Measurements from ENCODE around the gene RHOBTB3. TPM values are rescaled to one million over a fixed set of nuclear protein-coding genes. Genes with fewer than 3 reads are reported as not detected.

RHOBTB3 gene
- total and polyA plus RNA-seq, 4 donors = 12.9 to 150 (median 30.6) TPM

DNA sequence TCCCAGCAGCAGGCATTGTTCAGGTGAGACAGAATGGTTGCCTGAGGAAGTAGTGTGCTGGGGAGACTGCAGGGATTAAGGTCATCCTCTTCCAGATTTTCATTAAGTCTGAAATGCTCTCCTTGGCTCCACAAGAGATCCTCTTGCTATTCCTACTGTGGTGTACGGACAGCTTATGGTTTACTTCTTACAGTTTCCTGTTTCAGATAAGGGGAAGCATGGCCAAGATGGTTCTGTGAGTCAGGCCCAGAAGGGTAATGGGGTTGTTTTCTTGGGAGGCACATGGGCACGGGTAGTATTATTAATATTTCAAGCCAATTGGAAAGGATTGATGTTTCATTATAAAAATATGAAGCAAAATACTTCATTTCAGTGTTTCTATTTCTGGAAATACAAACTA is 48.5 kb downstream of the RHOBTB3 start:
- Histone ChIP-seq H3K27ac (ENCODE audit: low read depth in 1 of 2, low read length in 1 of 2) (peak overlapping the region in 1 of 2 donors; percentile 15), H3K9ac (ENCODE audit: insufficient read depth in 1 of 2, low read length in 2 of 2) (no peak overlapping the region), H3K4me1 (ENCODE audit: control insufficient read depth in 5 of 5, insufficient read depth in 5 of 5, low read length in 5 of 5) (peaks cover 0 to 12% (median 0%) of the 10 kb centered on the region in 5 donors), H3K27me3 (ENCODE audit: control insufficient read depth in 3 of 3, insufficient read depth in 3 of 3, low read length in 2 of 3) (no peaks in the 10 kb centered on the region), H3K4me3 (no peak overlapping the region), H3K36me3 (ENCODE audit: control insufficient read depth in 4 of 4, insufficient read depth in 4 of 4, low read length in 4 of 4) (peaks cover 0 to 12% (median 3%) of the 10 kb centered on the region in 4 donors), H3K9me3 (ENCODE audit: control insufficient read depth in 4 of 4, insufficient read depth in 3 of 4, low read length in 3 of 4) (no peaks in the 10 kb centered on the region)
- 16 to 36% methylated on average over 2 of the region's 2 CpGs for WGBS, 2 donors
- DNase-seq = no peak
- ATAC-seq (ENCODE audit: insufficient read depth, low FRiP score) = peak; percentile 17
- TF ChIP-seq, protein P1, sequence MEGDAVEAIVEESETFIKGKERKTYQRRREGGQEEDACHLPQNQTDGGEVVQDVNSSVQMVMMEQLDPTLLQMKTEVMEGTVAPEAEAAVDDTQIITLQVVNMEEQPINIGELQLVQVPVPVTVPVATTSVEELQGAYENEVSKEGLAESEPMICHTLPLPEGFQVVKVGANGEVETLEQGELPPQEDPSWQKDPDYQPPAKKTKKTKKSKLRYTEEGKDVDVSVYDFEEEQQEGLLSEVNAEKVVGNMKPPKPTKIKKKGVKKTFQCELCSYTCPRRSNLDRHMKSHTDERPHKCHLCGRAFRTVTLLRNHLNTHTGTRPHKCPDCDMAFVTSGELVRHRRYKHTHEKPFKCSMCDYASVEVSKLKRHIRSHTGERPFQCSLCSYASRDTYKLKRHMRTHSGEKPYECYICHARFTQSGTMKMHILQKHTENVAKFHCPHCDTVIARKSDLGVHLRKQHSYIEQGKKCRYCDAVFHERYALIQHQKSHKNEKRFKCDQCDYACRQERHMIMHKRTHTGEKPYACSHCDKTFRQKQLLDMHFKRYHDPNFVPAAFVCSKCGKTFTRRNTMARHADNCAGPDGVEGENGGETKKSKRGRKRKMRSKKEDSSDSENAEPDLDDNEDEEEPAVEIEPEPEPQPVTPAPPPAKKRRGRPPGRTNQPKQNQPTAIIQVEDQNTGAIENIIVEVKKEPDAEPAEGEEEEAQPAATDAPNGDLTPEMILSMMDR (IDR thresholded peaks at IDR 0.05; ENCODE audit: control extremely low read depth, extremely low read depth) = no peak

DNA sequence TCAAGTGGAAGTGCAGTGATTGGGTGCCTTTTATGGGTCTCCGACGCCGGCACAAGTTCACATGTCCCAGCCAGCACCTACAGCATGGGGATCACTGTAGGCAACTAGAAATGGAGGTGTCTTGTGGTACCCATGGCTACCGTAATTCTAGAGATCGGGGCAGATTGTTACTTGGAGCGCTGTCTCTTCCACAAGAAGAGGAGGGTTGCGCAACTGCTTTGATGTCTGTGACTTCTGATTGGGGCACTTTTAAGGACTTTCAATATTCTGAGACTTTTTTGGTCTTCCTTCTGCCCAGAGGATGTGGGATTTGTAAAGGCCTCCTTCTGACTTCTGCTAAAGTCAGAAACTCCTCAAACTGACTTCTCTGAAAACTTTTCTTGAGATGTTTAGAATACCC is 49.5 kb downstream of the RHOBTB3 start:
- peaks cover 0 to 17% (median 5%) of the 10 kb centered on the region in 4 donors for H3K36me3 ChIP-seq (ENCODE audit: control insufficient read depth in 4 of 4, insufficient read depth in 4 of 4, low read length in 4 of 4)
- H3K4me3 ChIP-seq = no peak overlapping the region
- ATAC-seq (ENCODE audit: insufficient read depth, low FRiP score) = no peak
- H3K27ac ChIP-seq (ENCODE audit: low read depth in 1 of 2, low read length in 1 of 2) = peak overlapping the region in 1 of 2 donors; percentile 2
- H3K9ac ChIP-seq (ENCODE audit: insufficient read depth in 1 of 2, low read length in 2 of 2) = no peak overlapping the region
- H3K9me3 ChIP-seq (ENCODE audit: control insufficient read depth in 4 of 4, insufficient read depth in 3 of 4, low read length in 3 of 4) = no peaks in the 10 kb centered on the region
- DNase-seq = peak in 1 of 3 donors; percentile 42
- WGBS, 2 donors = 58 to 76% methylated on average over 7 of the region's 7 CpGs
- TF ChIP-seq, protein P1 (IDR thresholded peaks at IDR 0.05; ENCODE audit: control extremely low read depth, extremely low read depth) = no peak
- peaks cover 0 to 10% (median 0%) of the 10 kb centered on the region in 5 donors for H3K4me1 ChIP-seq (ENCODE audit: control insufficient read depth in 5 of 5, insufficient read depth in 5 of 5, low read length in 5 of 5)
- no peaks in the 10 kb centered on the region for H3K27me3 ChIP-seq (ENCODE audit: control insufficient read depth in 3 of 3, insufficient read depth in 3 of 3, low read length in 2 of 3)

DNA sequence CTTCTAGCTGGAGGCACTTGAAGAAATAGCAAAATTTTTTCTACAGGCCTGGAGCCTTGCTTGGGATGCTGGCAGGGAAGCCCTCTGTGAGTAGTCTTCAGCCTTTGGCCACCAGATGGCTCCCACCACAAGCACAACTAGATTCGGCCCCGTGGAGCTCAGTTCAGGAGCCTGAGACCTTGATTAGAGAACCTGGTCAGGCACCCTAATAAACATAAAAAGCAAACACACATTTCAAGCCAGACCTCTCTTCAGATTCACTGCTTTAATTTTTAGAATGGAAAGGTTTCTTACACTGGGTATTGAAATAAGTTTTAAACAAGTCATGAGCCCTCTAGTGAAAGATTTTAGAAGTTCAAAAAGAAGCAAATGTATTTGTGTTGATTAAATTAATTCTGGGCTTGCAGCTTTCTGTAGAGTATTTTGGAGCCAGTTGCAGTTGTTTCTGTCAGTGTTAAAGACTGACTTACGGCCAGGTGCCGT is 50.0 kb downstream of the RHOBTB3 start:
- H3K9me3 ChIP-seq (ENCODE audit: control insufficient read depth in 4 of 4, insufficient read depth in 3 of 4, low read length in 3 of 4) = no peaks in the 10 kb centered on the region
- ATAC-seq (ENCODE audit: insufficient read depth, low FRiP score) = peak; percentile 86
- no peak overlapping the region for H3K4me3 ChIP-seq
- peak overlapping the region in 1 of 2 donors; percentile 2 for H3K27ac ChIP-seq (ENCODE audit: low read depth in 1 of 2, low read length in 1 of 2)
- H3K27me3 ChIP-seq (ENCODE audit: control insufficient read depth in 3 of 3, insufficient read depth in 3 of 3, low read length in 2 of 3) = no peaks in the 10 kb centered on the region
- H3K36me3 ChIP-seq (ENCODE audit: control insufficient read depth in 4 of 4, insufficient read depth in 4 of 4, low read length in 4 of 4) = peaks cover 1 to 17% (median 5%) of the 10 kb centered on the region in 4 donors
- 27 to 36% methylated on average over 4 of the region's 4 CpGs for WGBS, 2 donors
- no peak overlapping the region for H3K9ac ChIP-seq (ENCODE audit: insufficient read depth in 1 of 2, low read length in 2 of 2)
- TF ChIP-seq, protein P1 (IDR thresholded peaks at IDR 0.05; ENCODE audit: control extremely low read depth, extremely low read depth) = peak; percentile 86
- peaks cover 0 to 10% (median 0%) of the 10 kb centered on the region in 5 donors for H3K4me1 ChIP-seq (ENCODE audit: control insufficient read depth in 5 of 5, insufficient read depth in 5 of 5, low read length in 5 of 5)
- DNase-seq = peak; percentile 80 to 89 (median 87)

DNA sequence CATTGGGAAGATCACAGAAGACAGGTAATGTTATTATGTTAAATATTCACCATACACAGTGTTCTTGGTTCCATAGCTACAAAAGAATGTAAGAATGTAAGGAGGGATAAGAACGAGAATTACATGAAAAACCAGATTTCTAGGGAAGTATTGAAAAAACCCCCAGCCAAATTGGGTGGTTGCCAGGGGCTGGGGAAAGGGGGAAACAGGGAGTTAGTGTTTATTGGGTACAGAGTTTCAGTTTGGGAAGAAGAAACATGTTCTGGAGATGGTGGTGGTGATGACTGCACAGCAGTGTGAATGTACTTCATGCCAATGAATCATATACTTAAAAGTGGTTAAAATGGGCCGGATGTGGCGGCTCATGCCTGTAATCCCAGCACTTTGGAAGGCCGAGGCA is 51.0 kb downstream of the RHOBTB3 start:
- H3K9ac ChIP-seq (ENCODE audit: insufficient read depth in 1 of 2, low read length in 2 of 2) = no peak overlapping the region
- H3K4me3 ChIP-seq = no peak overlapping the region
- H3K27ac ChIP-seq (ENCODE audit: low read depth in 1 of 2, low read length in 1 of 2) = no peak overlapping the region
- TF ChIP-seq, protein P1 (IDR thresholded peaks at IDR 0.05; ENCODE audit: control extremely low read depth, extremely low read depth) = no peak
- 90 to 95% methylated on average over 4 of the region's 4 CpGs for WGBS, 2 donors
- ATAC-seq (ENCODE audit: insufficient read depth, low FRiP score) (no peak), DNase-seq (peak; percentile 37 to 51 (median 47))
- no peaks in the 10 kb centered on the region for H3K27me3 ChIP-seq (ENCODE audit: control insufficient read depth in 3 of 3, insufficient read depth in 3 of 3, low read length in 2 of 3)
- H3K4me1 ChIP-seq (ENCODE audit: control insufficient read depth in 5 of 5, insufficient read depth in 5 of 5, low read length in 5 of 5) = peaks cover 0 to 10% (median 2%) of the 10 kb centered on the region in 5 donors
- H3K36me3 ChIP-seq (ENCODE audit: control insufficient read depth in 4 of 4, insufficient read depth in 4 of 4, low read length in 4 of 4) = peaks cover 1 to 17% (median 6%) of the 10 kb centered on the region in 4 donors
- H3K9me3 ChIP-seq (ENCODE audit: control insufficient read depth in 4 of 4, insufficient read depth in 3 of 4, low read length in 3 of 4) = no peaks in the 10 kb centered on the region
